ENCODE data around the gene KRT12.

DNA sequence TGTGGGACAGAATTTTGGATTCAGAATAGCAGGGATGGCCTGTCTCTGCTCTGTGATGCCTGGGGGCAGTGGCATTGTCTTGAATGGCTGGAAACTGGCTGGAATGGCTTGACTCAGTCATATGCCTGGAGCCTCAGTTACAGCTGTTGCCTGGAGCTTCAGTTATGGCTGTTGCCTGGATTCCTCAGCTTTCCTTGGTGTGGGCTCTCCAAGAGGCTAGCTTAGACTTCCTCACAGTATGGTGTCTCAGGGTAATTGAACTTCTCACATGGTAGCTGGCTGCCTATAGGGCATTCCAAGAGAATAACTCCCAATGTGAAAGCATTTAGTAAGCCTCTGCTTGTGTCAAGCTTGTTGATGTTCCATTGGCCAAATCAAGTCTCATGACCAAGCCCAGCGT lies 49.3 kb upstream of the KRT12 start:
- TF ChIP-seq PPARA (CRISPR knock-in tag; IDR thresholded peaks at IDR 0.05; ENCODE audit: borderline replicate concordance) (no peak), ARNTL (CRISPR knock-in tag; IDR thresholded peaks at IDR 0.05; ENCODE audit: borderline replicate concordance, low read depth) (no peak), ISL1 (CRISPR knock-in tag; IDR thresholded peaks at IDR 0.05) (no peak), TOX (CRISPR knock-in tag; IDR thresholded peaks at IDR 0.05; ENCODE audit: borderline replicate concordance) (no peak), RARB (CRISPR knock-in tag; IDR thresholded peaks at IDR 0.05) (no peak), GLIS3 (CRISPR knock-in tag; IDR thresholded peaks at IDR 0.05) (no peak), BACH2 (CRISPR knock-in tag; IDR thresholded peaks at IDR 0.05; ENCODE audit: borderline replicate concordance) (no peak)
- TF ChIP-seq, protein P1, sequence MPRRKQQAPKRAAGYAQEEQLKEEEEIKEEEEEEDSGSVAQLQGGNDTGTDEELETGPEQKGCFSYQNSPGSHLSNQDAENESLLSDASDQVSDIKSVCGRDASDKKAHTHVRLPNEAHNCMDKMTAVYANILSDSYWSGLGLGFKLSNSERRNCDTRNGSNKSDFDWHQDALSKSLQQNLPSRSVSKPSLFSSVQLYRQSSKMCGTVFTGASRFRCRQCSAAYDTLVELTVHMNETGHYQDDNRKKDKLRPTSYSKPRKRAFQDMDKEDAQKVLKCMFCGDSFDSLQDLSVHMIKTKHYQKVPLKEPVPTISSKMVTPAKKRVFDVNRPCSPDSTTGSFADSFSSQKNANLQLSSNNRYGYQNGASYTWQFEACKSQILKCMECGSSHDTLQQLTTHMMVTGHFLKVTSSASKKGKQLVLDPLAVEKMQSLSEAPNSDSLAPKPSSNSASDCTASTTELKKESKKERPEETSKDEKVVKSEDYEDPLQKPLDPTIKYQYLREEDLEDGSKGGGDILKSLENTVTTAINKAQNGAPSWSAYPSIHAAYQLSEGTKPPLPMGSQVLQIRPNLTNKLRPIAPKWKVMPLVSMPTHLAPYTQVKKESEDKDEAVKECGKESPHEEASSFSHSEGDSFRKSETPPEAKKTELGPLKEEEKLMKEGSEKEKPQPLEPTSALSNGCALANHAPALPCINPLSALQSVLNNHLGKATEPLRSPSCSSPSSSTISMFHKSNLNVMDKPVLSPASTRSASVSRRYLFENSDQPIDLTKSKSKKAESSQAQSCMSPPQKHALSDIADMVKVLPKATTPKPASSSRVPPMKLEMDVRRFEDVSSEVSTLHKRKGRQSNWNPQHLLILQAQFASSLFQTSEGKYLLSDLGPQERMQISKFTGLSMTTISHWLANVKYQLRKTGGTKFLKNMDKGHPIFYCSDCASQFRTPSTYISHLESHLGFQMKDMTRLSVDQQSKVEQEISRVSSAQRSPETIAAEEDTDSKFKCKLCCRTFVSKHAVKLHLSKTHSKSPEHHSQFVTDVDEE (CRISPR knock-in tag; IDR thresholded peaks at IDR 0.05), result no peak
- TF ChIP-seq, protein P2, sequence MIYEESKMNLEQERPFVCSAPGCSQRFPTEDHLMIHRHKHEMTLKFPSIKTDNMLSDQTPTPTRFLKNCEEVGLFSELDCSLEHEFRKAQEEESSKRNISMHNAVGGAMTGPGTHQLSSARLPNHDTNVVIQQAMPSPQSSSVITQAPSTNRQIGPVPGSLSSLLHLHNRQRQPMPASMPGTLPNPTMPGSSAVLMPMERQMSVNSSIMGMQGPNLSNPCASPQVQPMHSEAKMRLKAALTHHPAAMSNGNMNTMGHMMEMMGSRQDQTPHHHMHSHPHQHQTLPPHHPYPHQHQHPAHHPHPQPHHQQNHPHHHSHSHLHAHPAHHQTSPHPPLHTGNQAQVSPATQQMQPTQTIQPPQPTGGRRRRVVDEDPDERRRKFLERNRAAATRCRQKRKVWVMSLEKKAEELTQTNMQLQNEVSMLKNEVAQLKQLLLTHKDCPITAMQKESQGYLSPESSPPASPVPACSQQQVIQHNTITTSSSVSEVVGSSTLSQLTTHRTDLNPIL (CRISPR knock-in tag; IDR thresholded peaks at IDR 0.05; ENCODE audit: low read depth), result no peak

Data from SK-N-SH treated with all-trans-retinoic acid at 6 μM for 48 hours (cell line).